D721Med (cell line): ENCODE measurements around the gene MGLL.

Experiments
- DNase-seq: peaks from one replicate; pipeline ENCODE4 v3.0.0; 2011; ENCODE audit warnings: low spot score; ENCODE audit not compliant: insufficient read length
- FAIRE-seq: peaks from 2 replicates; lab custom pipeline; 2011; peaks lifted over from hg19 to GRCh38; lab: Jason Lieb, UNC
- TF ChIP-seq, protein P1 (sequence below): IDR thresholded peaks from 2 replicates; pipeline ENCODE4 v1.5.1; 2012; ENCODE audit warnings: mild to moderate bottlenecking, control low read depth; ENCODE audit not compliant: insufficient read depth; ENCODE audit errors: missing control alignments

MGLL gene

GRCh38 chr3:127718916-127719290 lies 103.4 kb downstream of the MGLL start:
- no peak for FAIRE-seq
- TF ChIP-seq, protein P1, sequence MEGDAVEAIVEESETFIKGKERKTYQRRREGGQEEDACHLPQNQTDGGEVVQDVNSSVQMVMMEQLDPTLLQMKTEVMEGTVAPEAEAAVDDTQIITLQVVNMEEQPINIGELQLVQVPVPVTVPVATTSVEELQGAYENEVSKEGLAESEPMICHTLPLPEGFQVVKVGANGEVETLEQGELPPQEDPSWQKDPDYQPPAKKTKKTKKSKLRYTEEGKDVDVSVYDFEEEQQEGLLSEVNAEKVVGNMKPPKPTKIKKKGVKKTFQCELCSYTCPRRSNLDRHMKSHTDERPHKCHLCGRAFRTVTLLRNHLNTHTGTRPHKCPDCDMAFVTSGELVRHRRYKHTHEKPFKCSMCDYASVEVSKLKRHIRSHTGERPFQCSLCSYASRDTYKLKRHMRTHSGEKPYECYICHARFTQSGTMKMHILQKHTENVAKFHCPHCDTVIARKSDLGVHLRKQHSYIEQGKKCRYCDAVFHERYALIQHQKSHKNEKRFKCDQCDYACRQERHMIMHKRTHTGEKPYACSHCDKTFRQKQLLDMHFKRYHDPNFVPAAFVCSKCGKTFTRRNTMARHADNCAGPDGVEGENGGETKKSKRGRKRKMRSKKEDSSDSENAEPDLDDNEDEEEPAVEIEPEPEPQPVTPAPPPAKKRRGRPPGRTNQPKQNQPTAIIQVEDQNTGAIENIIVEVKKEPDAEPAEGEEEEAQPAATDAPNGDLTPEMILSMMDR, result no peak
- DNase-seq, result no peak

GRCh38 chr3:127718245-127718915 lies 103.9 kb downstream of the MGLL start:
- TF ChIP-seq, protein P1, result no peak
- DNase-seq (no peak), FAIRE-seq (no peak)

DNA sequence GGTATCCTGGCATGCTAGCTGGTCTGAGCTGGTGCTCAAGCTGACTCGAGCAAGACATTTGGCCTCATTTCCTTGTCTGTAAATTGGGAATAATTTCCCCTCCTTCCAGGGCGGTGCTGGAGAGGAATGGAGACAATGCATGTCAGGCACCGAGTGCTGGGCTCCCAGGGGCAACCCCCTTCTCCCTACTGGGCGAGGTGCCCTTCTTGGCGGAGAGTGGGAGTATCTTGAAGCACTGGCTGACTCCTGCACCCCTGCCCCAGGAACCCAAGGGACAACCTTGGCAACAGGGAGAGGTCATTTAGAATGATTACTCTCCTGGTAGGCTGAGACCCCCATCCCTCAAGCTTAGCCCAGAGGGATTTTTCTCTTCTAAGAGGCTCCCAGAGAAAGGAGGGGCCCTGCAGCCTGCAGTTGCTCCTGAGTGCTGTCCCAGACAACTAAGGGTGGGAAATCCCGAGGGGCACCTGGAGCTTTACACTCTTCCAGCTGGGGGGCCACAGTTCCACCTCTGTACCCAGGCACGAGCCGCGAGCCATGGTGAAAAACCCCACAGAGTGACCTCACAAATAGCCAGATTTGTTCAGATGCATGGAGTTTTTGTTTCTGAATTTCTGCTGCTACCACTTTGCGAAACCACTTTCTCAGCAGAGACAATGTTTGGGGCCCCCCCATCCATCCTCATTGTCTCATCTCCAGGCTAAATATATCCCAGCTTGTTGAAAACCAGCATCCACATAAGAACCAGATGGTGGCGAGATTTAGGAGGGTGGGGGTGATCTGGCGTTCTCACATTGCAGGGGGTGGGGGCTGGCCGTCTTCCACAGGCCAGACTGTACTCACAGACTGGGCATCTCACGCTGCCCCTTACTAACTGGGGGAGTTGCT lies 104.7 kb downstream of the MGLL start:
- TF ChIP-seq, protein P1, result no peak
- no peak for DNase-seq
- FAIRE-seq, result no peak

DNA sequence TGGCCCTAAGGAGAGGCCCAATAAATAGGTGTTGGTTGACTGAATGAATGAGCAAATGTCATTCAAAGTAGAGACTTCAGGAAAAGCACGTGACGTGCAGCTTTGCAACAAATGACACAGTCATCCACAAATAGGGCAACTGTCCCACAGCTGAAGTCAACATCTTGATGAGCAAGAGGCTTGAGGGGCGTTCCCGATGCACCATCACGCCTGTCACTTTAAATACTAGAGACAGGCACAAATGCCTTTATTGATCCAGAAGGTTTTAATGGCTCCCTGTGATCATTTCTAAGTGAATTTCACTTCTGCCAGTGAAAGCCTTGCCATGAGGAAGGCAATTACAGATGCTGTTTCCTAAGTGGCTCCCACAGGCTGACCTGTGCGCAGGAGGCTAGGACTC lies 105.9 kb downstream of the MGLL start:
- TF ChIP-seq, protein P1, result no peak
- no peak for FAIRE-seq
- no peak for DNase-seq

- TF ChIP-seq, protein P1, result no peak
- no peak for FAIRE-seq
Measured at GRCh38 chr3:127715532-127715931, 106.8 kb downstream of the MGLL start.

GRCh38 chr3:127714866-127715265 lies 107.4 kb downstream of the MGLL start:
- no peak for FAIRE-seq
- DNase-seq, result no peak
- TF ChIP-seq, protein P1, result no peak

More at GRCh38 chr3:127715532-127715931, 106.8 kb downstream of the MGLL start:
- DNase-seq, result no peak

DNA sequence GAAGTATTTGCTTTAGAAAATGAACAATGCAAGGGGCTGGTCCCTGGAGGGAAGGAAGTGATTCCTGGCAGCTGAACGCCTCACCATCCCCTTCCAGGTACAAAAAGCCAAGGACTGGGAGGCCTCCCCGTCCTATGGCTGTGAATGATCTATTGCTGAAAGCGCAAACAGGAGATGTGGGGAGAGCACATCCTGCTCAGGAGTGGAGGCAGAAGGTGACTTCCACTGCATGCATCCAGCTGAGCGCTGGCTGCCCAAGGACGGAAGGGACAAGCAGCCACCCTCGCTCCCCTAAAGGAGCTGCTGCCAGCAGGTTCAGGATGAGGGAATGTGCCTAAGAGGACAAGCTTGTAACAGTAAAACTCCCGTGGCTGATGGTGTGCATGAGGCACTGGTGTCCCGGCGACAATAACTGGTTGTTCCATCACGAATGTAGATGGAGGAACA lies 108.2 kb downstream of the MGLL start:
- FAIRE-seq, result no peak
- TF ChIP-seq, protein P1, result no peak
- no peak for DNase-seq
